Measurements from ENCODE around the gene PCF11. TPM values are rescaled to one million over a fixed set of nuclear protein-coding genes. Genes with fewer than 3 reads are reported as not detected.
A peak's percentile ranks its signal among the peaks of the same experiment; 100 is the strongest.

Gene PCF11
- total and polyA plus RNA-seq, 2 experiments from 2014 or later, result 15.2 to 60.4 TPM

DNA sequence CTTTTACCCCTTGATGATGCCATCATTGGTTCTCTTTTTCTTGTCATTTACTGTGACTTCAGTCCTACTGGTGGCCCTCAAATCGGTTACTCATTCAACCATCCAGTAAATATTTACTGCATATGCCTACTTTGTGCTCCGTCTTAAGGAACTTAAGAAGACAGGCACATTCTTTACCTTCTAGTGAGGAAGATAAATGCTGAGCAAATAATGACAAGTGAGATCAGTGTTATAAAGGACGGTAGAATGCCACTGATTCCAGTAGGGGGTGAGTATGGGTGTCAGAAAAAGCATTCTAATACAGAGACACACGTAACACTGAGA lies 38.2 kb downstream of the PCF11 start:
- no peaks in the 10 kb centered on the region for H4K20me1 ChIP-seq (ENCODE audit: insufficient read depth, poor library complexity, severe bottlenecking)
- H3K79me2 ChIP-seq, result peaks cover 51% of the 10 kb centered on the region
- peak overlapping the region; percentile 82 for H3K4me3 ChIP-seq
- H3K27me3 ChIP-seq, result no peaks in the 10 kb centered on the region
- peak; percentile 21 for DNase-seq (ENCODE audit: low spot score)
- H3K4me1 ChIP-seq (ENCODE audit: insufficient read depth), result peaks cover 28% of the 10 kb centered on the region
- H3K27ac ChIP-seq, result peak overlapping the region; percentile 98
- H3K36me3 ChIP-seq (replicated peaks; ENCODE audit: insufficient read depth, low read depth), result no peaks in the 10 kb centered on the region
- peak overlapping the region; percentile 93 for H3K4me2 ChIP-seq
- H3K9me2 ChIP-seq (replicated peaks; ENCODE audit: insufficient read depth), result no peaks in the 10 kb centered on the region
- TF ChIP-seq EZH2phosphoT487 (IDR thresholded peaks at IDR 0.05; ENCODE audit: low read depth, severe bottlenecking, unreplicated experiment) (no peak), EZH2 (IDR thresholded peaks at IDR 0.05; ENCODE audit: borderline replicate concordance) (no peak)
- TF ChIP-seq, protein P1, sequence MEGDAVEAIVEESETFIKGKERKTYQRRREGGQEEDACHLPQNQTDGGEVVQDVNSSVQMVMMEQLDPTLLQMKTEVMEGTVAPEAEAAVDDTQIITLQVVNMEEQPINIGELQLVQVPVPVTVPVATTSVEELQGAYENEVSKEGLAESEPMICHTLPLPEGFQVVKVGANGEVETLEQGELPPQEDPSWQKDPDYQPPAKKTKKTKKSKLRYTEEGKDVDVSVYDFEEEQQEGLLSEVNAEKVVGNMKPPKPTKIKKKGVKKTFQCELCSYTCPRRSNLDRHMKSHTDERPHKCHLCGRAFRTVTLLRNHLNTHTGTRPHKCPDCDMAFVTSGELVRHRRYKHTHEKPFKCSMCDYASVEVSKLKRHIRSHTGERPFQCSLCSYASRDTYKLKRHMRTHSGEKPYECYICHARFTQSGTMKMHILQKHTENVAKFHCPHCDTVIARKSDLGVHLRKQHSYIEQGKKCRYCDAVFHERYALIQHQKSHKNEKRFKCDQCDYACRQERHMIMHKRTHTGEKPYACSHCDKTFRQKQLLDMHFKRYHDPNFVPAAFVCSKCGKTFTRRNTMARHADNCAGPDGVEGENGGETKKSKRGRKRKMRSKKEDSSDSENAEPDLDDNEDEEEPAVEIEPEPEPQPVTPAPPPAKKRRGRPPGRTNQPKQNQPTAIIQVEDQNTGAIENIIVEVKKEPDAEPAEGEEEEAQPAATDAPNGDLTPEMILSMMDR (IDR thresholded peaks at IDR 0.05; ENCODE audit: poor library complexity), result no peak
- no peaks in the 10 kb centered on the region for H3K9me3 ChIP-seq (ENCODE audit: low read depth)
- WGBS (ENCODE audit: low lambda C conversion rate, missing lambda C conversion rate), result 28% methylated on average over 4 of the region's 4 CpGs
- peak overlapping the region; percentile 93 for H2AFZ ChIP-seq

DNA sequence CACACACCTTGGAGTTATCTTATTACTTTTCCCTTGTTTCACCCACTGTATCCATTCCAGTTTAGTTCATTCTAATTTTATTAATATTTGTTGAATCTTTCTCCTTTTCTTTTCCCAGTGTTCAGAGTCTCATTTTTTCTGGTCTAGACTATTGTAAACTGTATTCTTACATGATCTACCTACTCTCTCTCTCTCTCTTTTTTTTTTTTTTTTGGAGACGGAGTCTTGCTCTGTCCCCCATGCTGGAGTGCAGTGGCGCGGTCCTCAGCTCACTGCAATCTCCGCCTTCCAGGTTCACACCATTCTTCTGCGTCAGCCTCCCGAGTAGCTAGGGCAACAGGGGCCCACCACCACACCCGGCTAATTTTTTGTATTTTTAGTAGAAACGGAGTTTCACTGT lies 38.7 kb downstream of the PCF11 start:
- TF ChIP-seq, protein P1 (IDR thresholded peaks at IDR 0.05; ENCODE audit: poor library complexity), result no peak
- TF ChIP-seq EZH2phosphoT487 (IDR thresholded peaks at IDR 0.05; ENCODE audit: low read depth, severe bottlenecking, unreplicated experiment) (no peak), EZH2 (IDR thresholded peaks at IDR 0.05; ENCODE audit: borderline replicate concordance) (no peak)
- peak overlapping the region; percentile 93 for H3K4me2 ChIP-seq
- H3K9me3 ChIP-seq (ENCODE audit: low read depth), result no peaks in the 10 kb centered on the region
- no peak overlapping the region for H2AFZ ChIP-seq
- H3K9me2 ChIP-seq (replicated peaks; ENCODE audit: insufficient read depth), result no peaks in the 10 kb centered on the region
- H3K4me1 ChIP-seq (ENCODE audit: insufficient read depth), result peaks cover 28% of the 10 kb centered on the region
- peak overlapping the region; percentile 98 for H3K27ac ChIP-seq
- no peaks in the 10 kb centered on the region for H3K27me3 ChIP-seq
- peaks cover 51% of the 10 kb centered on the region for H3K79me2 ChIP-seq
- peak overlapping the region; percentile 82 for H3K4me3 ChIP-seq
- no peaks in the 10 kb centered on the region for H3K36me3 ChIP-seq (replicated peaks; ENCODE audit: insufficient read depth, low read depth)
- no peaks in the 10 kb centered on the region for H4K20me1 ChIP-seq (ENCODE audit: insufficient read depth, poor library complexity, severe bottlenecking)
- no peak for DNase-seq (ENCODE audit: low spot score)
- WGBS (ENCODE audit: low lambda C conversion rate, missing lambda C conversion rate), result 92% methylated on average over 8 of the region's 8 CpGs

DNA sequence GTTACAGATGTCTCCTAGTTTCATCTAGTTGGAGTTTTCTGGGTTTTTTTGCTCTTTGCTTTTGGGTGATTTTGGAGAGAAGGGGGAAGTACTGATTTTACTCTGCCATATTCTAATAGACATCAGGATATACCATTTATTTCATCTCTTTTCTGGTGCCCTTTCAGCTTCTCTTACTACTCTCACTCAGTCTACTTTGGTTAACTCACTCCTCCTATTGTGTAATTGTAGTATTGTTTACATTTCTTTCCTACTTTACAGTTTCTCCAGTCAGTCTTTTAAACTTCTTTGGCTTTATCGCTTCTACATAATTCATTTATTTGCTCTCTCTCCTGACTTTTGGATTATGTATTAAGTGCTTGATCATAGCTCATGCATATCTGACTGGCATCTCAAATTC lies 43.1 kb downstream of the PCF11 start:
- H4K20me1 ChIP-seq (ENCODE audit: insufficient read depth, poor library complexity, severe bottlenecking), result no peaks in the 10 kb centered on the region
- H3K4me1 ChIP-seq (ENCODE audit: insufficient read depth), result peaks cover 19% of the 10 kb centered on the region
- H3K27me3 ChIP-seq, result no peaks in the 10 kb centered on the region
- no peak overlapping the region for H3K27ac ChIP-seq
- no peaks in the 10 kb centered on the region for H3K36me3 ChIP-seq (replicated peaks; ENCODE audit: insufficient read depth, low read depth)
- WGBS (ENCODE audit: low lambda C conversion rate, missing lambda C conversion rate), result 77% methylated on average over 1 of the region's 1 CpG
- TF ChIP-seq EZH2phosphoT487 (IDR thresholded peaks at IDR 0.05; ENCODE audit: low read depth, severe bottlenecking, unreplicated experiment) (no peak), EZH2 (IDR thresholded peaks at IDR 0.05; ENCODE audit: borderline replicate concordance) (no peak)
- TF ChIP-seq, protein P1 (IDR thresholded peaks at IDR 0.05; ENCODE audit: poor library complexity), result no peak
- H3K79me2 ChIP-seq, result peaks cover 27% of the 10 kb centered on the region
- H2AFZ ChIP-seq, result no peak overlapping the region
- H3K9me3 ChIP-seq (ENCODE audit: low read depth), result no peaks in the 10 kb centered on the region
- no peaks in the 10 kb centered on the region for H3K9me2 ChIP-seq (replicated peaks; ENCODE audit: insufficient read depth)
- H3K4me2 ChIP-seq, result no peak overlapping the region
- DNase-seq (ENCODE audit: low spot score), result no peak
- no peak overlapping the region for H3K4me3 ChIP-seq

Data from hepatocyte (in vitro differentiated cells).